GM23338 (cell line): ENCODE data around the gene UGT1A1. TPM values are rescaled to one million over a fixed set of nuclear protein-coding genes. Genes with fewer than 3 reads are reported as not detected.

Experiments
- ATAC-seq: fragments of 200-7000 bp; cut with Tn5 transposase; 3 replicates; pipeline ENCODE4 v1.9.1; 2020
- DNase-seq: peaks from one replicate; pipeline ENCODE4 v3.0.0-alpha.2; 2015; ENCODE audit warnings: low spot score
- H2AFZ ChIP-seq: fragments of 200-600 bp; sonication (generic); 2 replicates; pipeline ENCODE4 v1.8.0; 2016; ENCODE audit warnings: antibody characterized with exemption, mild to moderate bottlenecking, moderate library complexity
- H3F3A ChIP-seq: fragments of 200-600 bp; sonication (generic); replicated peaks from 2 replicates; pipeline ENCODE4 v1.8.0; 2017; ENCODE audit warnings: antibody characterized with exemption, mixed run types, low read depth
- H3K27ac ChIP-seq: fragments of 200-600 bp; sonication (generic); 2 replicates; pipeline ENCODE4 v1.6.1; 2016; ENCODE audit warnings: low read depth
- H3K27me3 ChIP-seq: fragments of 200-600 bp; sonication (generic); 2 replicates; pipeline ENCODE4 v1.8.0; 2016; ENCODE audit warnings: mild to moderate bottlenecking, mixed run types, moderate library complexity; ENCODE audit not compliant: insufficient read depth
- H3K36me3 ChIP-seq: fragments of 200-600 bp; sonication (generic); 2 replicates; pipeline ENCODE4 v1.8.0; 2016; ENCODE audit warnings: mild to moderate bottlenecking; ENCODE audit not compliant: insufficient read depth
- H3K4me1 ChIP-seq: fragments of 200-600 bp; sonication (generic); 2 replicates; pipeline ENCODE4 v1.8.0; 2016; ENCODE audit warnings: mild to moderate bottlenecking, moderate library complexity; ENCODE audit not compliant: insufficient read depth
- H3K4me2 ChIP-seq: fragments of 200-600 bp; sonication (generic); 2 replicates; pipeline ENCODE4 v1.7.1; 2017; ENCODE audit warnings: mixed run types
- H3K4me3 ChIP-seq: fragments of 200-600 bp; sonication (generic); 2 replicates; pipeline ENCODE4 v1.6.1; 2016; ENCODE audit warnings: mixed run types
- H3K79me2 ChIP-seq: fragments of 200-600 bp; sonication (generic); replicated peaks from 2 replicates; pipeline ENCODE4 v1.8.0; 2017; ENCODE audit warnings: mild to moderate bottlenecking; ENCODE audit not compliant: insufficient read depth
- H3K9me2 ChIP-seq: fragments of 200-600 bp; sonication (generic); 2 replicates; pipeline ENCODE4 v1.8.0; 2017; ENCODE audit not compliant: insufficient read depth
- H4K20me1 ChIP-seq: fragments of 200-600 bp; sonication (generic); replicated peaks from 2 replicates; pipeline ENCODE4 v1.8.0; 2017; ENCODE audit warnings: mild to moderate bottlenecking; ENCODE audit not compliant: insufficient read depth
- H3K27ac Mint-ChIP-seq: 2 replicates; pipeline ENCODE4 v1.8.0; 2020; ENCODE audit warnings: inconsistent platforms, mild to moderate bottlenecking, moderate library complexity, mixed read lengths
- H3K27me3 Mint-ChIP-seq: 3 replicates; pipeline ENCODE4 v1.8.0; 2022; ENCODE audit warnings: low read depth, mild to moderate bottlenecking, moderate library complexity, mixed read lengths, inconsistent platforms; ENCODE audit not compliant: insufficient read depth, poor library complexity
- H3K36me3 Mint-ChIP-seq: 3 replicates; pipeline ENCODE4 v1.8.0; 2021; ENCODE audit warnings: low read depth, mild to moderate bottlenecking, inconsistent platforms, moderate library complexity, mixed read lengths
- H3K4me1 Mint-ChIP-seq: 3 replicates; pipeline ENCODE4 v1.8.0; 2020; ENCODE audit warnings: mild to moderate bottlenecking, inconsistent platforms, mixed read lengths
- H3K4me3 Mint-ChIP-seq: 3 replicates; pipeline ENCODE4 v1.8.0; 2021; ENCODE audit warnings: moderate library complexity, mild to moderate bottlenecking, inconsistent platforms, mixed read lengths
- H3K9me3 Mint-ChIP-seq: 3 replicates; pipeline ENCODE4 v1.8.0; 2020; ENCODE audit warnings: moderate library complexity, mild to moderate bottlenecking, inconsistent platforms, mixed read lengths
- CREB1 ChIP-seq: fragments of 250-450 bp; sonication (Bioruptor Pico); IDR thresholded peaks from 2 replicates; pipeline ENCODE4 v1.5.0; 2020; ENCODE audit warnings: low read depth, mild to moderate bottlenecking, moderate library complexity
- ETS1 ChIP-seq: IDR thresholded peaks from 2 replicates; pipeline ENCODE4 v1.6.1; 2016; ENCODE audit warnings: antibody characterized with exemption
- EZH2 ChIP-seq: fragments of 200-600 bp; sonication (generic); IDR thresholded peaks from one replicate; pipeline ENCODE4 v1.8.0; 2017; ENCODE audit warnings: antibody characterized with exemption, mild to moderate bottlenecking, low read depth; ENCODE audit not compliant: unreplicated experiment
- EZH2phosphoT487 ChIP-seq: fragments of 200-600 bp; sonication (generic); IDR thresholded peaks from one replicate; pipeline ENCODE4 v1.8.1; 2018; ENCODE audit warnings: antibody characterized with exemption; ENCODE audit not compliant: unreplicated experiment
- JUNB ChIP-seq: IDR thresholded peaks from one replicate; pipeline ENCODE4 v1.6.1; 2016; ENCODE audit warnings: antibody characterized with exemption; ENCODE audit not compliant: unreplicated experiment
- NANOG ChIP-seq: IDR thresholded peaks from 2 replicates; pipeline ENCODE4 v1.6.1; 2016; ENCODE audit warnings: antibody characterized with exemption, borderline replicate concordance
- POLR2AphosphoS5 ChIP-seq: IDR thresholded peaks from 2 replicates; pipeline ENCODE4 v1.6.1; 2016; ENCODE audit warnings: antibody characterized with exemption, low read depth
- STAT1 ChIP-seq: IDR thresholded peaks from one replicate; pipeline ENCODE4 v1.6.1; 2016; ENCODE audit warnings: antibody characterized with exemption; ENCODE audit not compliant: unreplicated experiment
- ZNF114 ChIP-seq: fragments of 250-450 bp; sonication (Bioruptor Pico); IDR thresholded peaks from 2 replicates; pipeline ENCODE4 v1.5.0; 2020; ENCODE audit warnings: mild to moderate bottlenecking, moderate library complexity
- ZNF331 ChIP-seq: fragments of 250-450 bp; sonication (Bioruptor Pico); IDR thresholded peaks from 2 replicates; pipeline ENCODE4 v1.5.0; 2020; ENCODE audit warnings: low read depth, mild to moderate bottlenecking, moderate library complexity
- ZNF462 ChIP-seq: fragments of 250-450 bp; sonication (Bioruptor Pico); IDR thresholded peaks from 2 replicates; pipeline ENCODE4 v1.5.0; 2020; ENCODE audit warnings: mild to moderate bottlenecking, moderate library complexity
- polyA plus RNA-seq: library from polyadenylated mRNA; unstranded; fragments of >200 nt; fragmentation: Nextera tagmentation; extraction: Ambion mirVana; gene quantifications from 2 replicates; pipeline ENCODE4 v1.2.1, GENCODE V29; 2016
- total RNA-seq: library from RNA; depleted of rRNA; stranded (reverse); fragments of >200 nt; shearing (Covaris generic); gene quantifications from 2 replicates; pipeline ENCODE4 v1.2.3, GENCODE V29; 2014
- TF ChIP-seq, protein P1 (sequence below): IDR thresholded peaks from one replicate; pipeline ENCODE4 v1.6.1; 2018; ENCODE audit warnings: antibody characterized with exemption; ENCODE audit not compliant: unreplicated experiment
- TF ChIP-seq, protein P2 (sequence below), 2 experiments: fragments of 200-600 bp in 1 of 2; sonication (generic) in 1 of 2; conservative IDR thresholded peaks; 2 replicates each; pipeline versions ENCODE4 v1.5.1 to v1.6.1; 2016 to 2017; ENCODE audit warnings: antibody characterized with exemption in 2 of 2, low read depth in 2 of 2, mild to moderate bottlenecking in 2 of 2, moderate library complexity in 1 of 2

Gene UGT1A1
- total and polyA plus RNA-seq, 2 experiments from 2014 or later, result not detected

DNA sequence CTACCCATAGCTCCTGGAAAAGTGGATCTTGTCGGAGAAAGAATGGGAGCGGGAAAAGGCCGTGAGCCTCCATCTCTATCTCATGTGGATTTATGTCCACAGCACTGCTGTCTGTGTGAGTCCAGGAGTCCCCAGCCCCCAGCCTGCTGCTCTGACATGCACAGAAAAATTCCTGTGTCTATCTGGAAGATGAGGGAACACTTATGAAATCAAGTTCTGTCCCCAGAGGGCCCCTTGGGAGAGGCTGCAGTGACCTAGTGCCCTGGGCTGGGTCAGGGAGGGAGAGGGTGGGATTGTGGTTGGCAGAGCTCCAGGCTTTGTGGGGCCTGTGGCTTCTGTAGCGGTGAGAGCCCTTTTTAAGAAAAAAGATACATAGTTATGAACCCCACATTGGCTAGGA lies 56.7 kb downstream of the UGT1A1 start:
- Mint-ChIP-seq H3K27ac (no peak overlapping the region), H3K4me3 (no peak overlapping the region), H3K27me3 (peaks cover 11% of the 10 kb centered on the region), H3K9me3 (no peaks in the 10 kb centered on the region), H3K36me3 (no peaks in the 10 kb centered on the region), H3K4me1 (no peaks in the 10 kb centered on the region; the same call in 2 of the 3 replicates)
- no peak for TF ChIP-seq ETS1
- no peak for TF ChIP-seq ZNF331 (CRISPR knock-in tag)
- TF ChIP-seq EZH2phosphoT487, result no peak
- no peak for TF ChIP-seq ZNF462 (CRISPR knock-in tag)
- TF ChIP-seq, protein P1, sequence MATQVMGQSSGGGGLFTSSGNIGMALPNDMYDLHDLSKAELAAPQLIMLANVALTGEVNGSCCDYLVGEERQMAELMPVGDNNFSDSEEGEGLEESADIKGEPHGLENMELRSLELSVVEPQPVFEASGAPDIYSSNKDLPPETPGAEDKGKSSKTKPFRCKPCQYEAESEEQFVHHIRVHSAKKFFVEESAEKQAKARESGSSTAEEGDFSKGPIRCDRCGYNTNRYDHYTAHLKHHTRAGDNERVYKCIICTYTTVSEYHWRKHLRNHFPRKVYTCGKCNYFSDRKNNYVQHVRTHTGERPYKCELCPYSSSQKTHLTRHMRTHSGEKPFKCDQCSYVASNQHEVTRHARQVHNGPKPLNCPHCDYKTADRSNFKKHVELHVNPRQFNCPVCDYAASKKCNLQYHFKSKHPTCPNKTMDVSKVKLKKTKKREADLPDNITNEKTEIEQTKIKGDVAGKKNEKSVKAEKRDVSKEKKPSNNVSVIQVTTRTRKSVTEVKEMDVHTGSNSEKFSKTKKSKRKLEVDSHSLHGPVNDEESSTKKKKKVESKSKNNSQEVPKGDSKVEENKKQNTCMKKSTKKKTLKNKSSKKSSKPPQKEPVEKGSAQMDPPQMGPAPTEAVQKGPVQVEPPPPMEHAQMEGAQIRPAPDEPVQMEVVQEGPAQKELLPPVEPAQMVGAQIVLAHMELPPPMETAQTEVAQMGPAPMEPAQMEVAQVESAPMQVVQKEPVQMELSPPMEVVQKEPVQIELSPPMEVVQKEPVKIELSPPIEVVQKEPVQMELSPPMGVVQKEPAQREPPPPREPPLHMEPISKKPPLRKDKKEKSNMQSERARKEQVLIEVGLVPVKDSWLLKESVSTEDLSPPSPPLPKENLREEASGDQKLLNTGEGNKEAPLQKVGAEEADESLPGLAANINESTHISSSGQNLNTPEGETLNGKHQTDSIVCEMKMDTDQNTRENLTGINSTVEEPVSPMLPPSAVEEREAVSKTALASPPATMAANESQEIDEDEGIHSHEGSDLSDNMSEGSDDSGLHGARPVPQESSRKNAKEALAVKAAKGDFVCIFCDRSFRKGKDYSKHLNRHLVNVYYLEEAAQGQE, result no peak
- no peak for TF ChIP-seq STAT1
- no peak for TF ChIP-seq JUNB
- no peak for TF ChIP-seq ZNF114 (CRISPR knock-in tag)
- TF ChIP-seq, protein P2, sequence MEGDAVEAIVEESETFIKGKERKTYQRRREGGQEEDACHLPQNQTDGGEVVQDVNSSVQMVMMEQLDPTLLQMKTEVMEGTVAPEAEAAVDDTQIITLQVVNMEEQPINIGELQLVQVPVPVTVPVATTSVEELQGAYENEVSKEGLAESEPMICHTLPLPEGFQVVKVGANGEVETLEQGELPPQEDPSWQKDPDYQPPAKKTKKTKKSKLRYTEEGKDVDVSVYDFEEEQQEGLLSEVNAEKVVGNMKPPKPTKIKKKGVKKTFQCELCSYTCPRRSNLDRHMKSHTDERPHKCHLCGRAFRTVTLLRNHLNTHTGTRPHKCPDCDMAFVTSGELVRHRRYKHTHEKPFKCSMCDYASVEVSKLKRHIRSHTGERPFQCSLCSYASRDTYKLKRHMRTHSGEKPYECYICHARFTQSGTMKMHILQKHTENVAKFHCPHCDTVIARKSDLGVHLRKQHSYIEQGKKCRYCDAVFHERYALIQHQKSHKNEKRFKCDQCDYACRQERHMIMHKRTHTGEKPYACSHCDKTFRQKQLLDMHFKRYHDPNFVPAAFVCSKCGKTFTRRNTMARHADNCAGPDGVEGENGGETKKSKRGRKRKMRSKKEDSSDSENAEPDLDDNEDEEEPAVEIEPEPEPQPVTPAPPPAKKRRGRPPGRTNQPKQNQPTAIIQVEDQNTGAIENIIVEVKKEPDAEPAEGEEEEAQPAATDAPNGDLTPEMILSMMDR (conservative IDR thresholded peaks at IDR 0.05; ENCODE audit: low read depth in 2 of 2), result no peak
- no peak for TF ChIP-seq NANOG
- TF ChIP-seq POLR2AphosphoS5, result no peak
- no peak for TF ChIP-seq EZH2
- no peak for TF ChIP-seq CREB1 (CRISPR knock-in tag)
- Histone ChIP-seq H3K4me2 (no peak overlapping the region), H4K20me1 (no peaks in the 10 kb centered on the region), H3K79me2 (no peaks in the 10 kb centered on the region), H3K9me2 (peaks cover 6% of the 10 kb centered on the region), H3K4me3 (no peak overlapping the region), H3K27me3 (no peaks in the 10 kb centered on the region), H3F3A (no peaks in the 10 kb centered on the region), H2AFZ (no peak overlapping the region), H3K36me3 (no peaks in the 10 kb centered on the region), H3K4me1 (no peaks in the 10 kb centered on the region), H3K27ac (no peak overlapping the region)
- ATAC-seq (no peak), DNase-seq (no peak)
